GM12891 (cell line): Measurements from ENCODE around the gene ZSCAN18. TPM values are rescaled to one million over a fixed set of nuclear protein-coding genes. Genes with fewer than 3 reads are reported as not detected.
"Not testable (repeated sequence)": the region's sequence is repeated elsewhere in the genome, so short reads cannot be mapped to it uniquely, and the experiment has no call there.

ENCODE experiments used
- DNase-seq: peaks from one replicate; pipeline ENCODE4 v3.0.0; 2011; ENCODE audit warnings: low spot score; ENCODE audit not compliant: insufficient read length
- FAIRE-seq: peaks from 2 replicates; lab custom pipeline; 2011; peaks lifted over from hg19 to GRCh38; lab: Jason Lieb, UNC
- PAX5 ChIP-seq: IDR thresholded peaks from 2 replicates; pipeline ENCODE4 v1.6.1; 2011; ENCODE audit warnings: low read length, moderate library complexity, mild to moderate bottlenecking; ENCODE audit not compliant: insufficient read depth, severe bottlenecking
- POLR2A ChIP-seq: IDR thresholded peaks from 2 replicates; pipeline ENCODE4 v1.6.1; 2011; ENCODE audit warnings: low read depth, low read length, control low read depth
- POLR2AphosphoS5 ChIP-seq: IDR thresholded peaks from 2 replicates; pipeline ENCODE4 v1.6.1; 2011; ENCODE audit warnings: low read depth, low read length, control low read depth
- POU2F2 ChIP-seq: IDR thresholded peaks from 2 replicates; pipeline ENCODE4 v1.6.1; 2011; ENCODE audit warnings: low read depth, mild to moderate bottlenecking, control low read depth, low read length, moderate library complexity
- SPI1 ChIP-seq: IDR thresholded peaks from 2 replicates; pipeline ENCODE4 v1.6.1; 2011; ENCODE audit warnings: low read depth, low read length, control low read depth
- TAF1 ChIP-seq: IDR thresholded peaks from 2 replicates; pipeline ENCODE4 v1.6.1; 2011; ENCODE audit warnings: low read depth, low read length, control low read depth
- polyA plus RNA-seq: library from polyadenylated mRNA; unstranded; fragments of >200 nt; gene quantifications from one replicate; pipeline ENCODE4 v1.2.1, GENCODE V29; 2012; ENCODE audit warnings: low read depth, missing spikeins, inconsistent platforms; ENCODE audit not compliant: missing spikeins

ZSCAN18 gene
- polyA plus RNA-seq: 7.0 TPM

DNA sequence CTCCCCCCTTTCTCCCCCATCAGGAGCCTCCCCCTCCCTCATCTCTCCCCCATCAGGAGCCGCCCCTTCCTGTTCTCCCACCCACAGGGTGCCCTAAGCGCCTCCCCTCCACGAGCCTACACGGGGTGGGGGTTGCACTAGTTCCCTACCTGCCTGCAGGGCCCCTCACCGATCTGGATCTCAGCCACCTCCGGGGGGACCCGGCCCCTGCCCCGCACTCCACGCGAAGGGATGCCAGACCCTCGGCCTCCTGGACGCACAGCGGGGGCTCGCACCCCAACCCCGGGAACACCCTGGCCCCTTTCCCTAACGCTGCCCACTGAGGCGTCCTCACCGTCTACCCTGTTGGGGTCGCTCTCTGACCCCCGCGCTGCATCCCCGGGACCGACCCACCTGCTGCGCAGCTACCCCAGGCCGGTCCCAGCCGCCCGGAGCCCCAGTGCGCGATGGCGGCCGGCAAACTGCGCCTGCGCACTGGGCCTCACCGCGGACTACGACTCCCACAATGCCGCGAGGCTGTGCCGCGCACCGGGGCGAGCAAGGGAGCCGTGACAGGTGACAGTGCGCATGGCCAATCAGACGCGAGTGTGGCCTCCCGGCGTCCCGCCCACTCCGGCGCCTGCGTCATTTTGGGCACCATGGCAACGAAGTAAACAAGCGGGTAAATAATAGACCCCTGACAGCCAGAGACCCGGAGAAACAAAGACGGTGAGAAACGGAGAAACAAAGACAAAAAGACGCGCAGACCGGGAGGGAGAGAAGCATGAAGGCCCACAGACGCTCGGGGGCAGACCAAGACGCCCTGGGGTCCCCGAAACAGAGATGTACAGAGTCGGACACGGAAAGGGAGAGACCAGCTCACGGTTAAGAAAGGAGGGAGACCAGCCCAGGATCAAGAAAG lies at the start of gene ZSCAN18:
ZSCAN18 (minus strand) TSS at position 451 of the 901 bp plus-strand sequence. CDS start 7,964 bp downstream, outside the sequence.
- DNase-seq (peak; percentile 92), FAIRE-seq (peak; percentile 94)
- no peak for TF ChIP-seq POLR2A
- TF ChIP-seq SPI1: no peak
- TF ChIP-seq POU2F2: no peak
- TF ChIP-seq TAF1: no peak
- TF ChIP-seq POLR2AphosphoS5: no peak
- TF ChIP-seq PAX5: no peak

GRCh38 chr19:58147475-58147874 lies 49.4 kb upstream of the ZSCAN18 start:
- FAIRE-seq: not testable (repeated sequence)

GRCh38 chr19:58145849-58146248 lies 47.8 kb upstream of the ZSCAN18 start:
- FAIRE-seq: no peak
- DNase-seq: no peak
- TF ChIP-seq TAF1: no peak
- no peak for TF ChIP-seq SPI1
- TF ChIP-seq POU2F2: no peak
- no peak for TF ChIP-seq PAX5
- TF ChIP-seq POLR2AphosphoS5: no peak
- TF ChIP-seq POLR2A: no peak

More at GRCh38 chr19:58147475-58147874, 49.4 kb upstream of the ZSCAN18 start:
- DNase-seq: not testable (repeated sequence)

DNA sequence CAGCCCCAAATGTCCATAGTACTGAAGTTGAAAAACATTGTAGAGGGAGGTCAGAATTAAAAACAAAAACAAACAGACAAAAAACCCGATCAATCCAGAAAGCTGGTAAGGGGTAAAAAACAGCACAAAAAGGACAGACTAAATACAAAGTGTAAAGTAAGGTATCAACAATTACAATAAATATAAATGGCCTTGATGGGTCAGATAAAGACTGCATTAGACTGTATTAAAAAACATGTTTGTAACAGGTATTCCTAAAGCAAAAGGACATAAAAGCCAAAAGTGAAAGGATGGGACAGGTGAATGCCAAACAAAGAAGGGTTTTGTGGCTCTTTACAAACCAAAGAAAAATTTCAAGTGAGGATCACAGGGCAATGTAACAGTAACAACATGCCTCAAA lies 36.2 kb upstream of the ZSCAN18 start:
- DNase-seq (no peak), FAIRE-seq (no peak)
- TF ChIP-seq POLR2A (no peak), SPI1 (no peak), PAX5 (no peak), POU2F2 (no peak), POLR2AphosphoS5 (no peak), TAF1 (no peak)

- TF ChIP-seq POU2F2 (no peak), POLR2A (no peak), POLR2AphosphoS5 (no peak), PAX5 (no peak)
- no peak for FAIRE-seq
- DNase-seq: no peak
Observed at GRCh38 chr19:58129284-58129683, 31.3 kb upstream of the ZSCAN18 start.

DNA sequence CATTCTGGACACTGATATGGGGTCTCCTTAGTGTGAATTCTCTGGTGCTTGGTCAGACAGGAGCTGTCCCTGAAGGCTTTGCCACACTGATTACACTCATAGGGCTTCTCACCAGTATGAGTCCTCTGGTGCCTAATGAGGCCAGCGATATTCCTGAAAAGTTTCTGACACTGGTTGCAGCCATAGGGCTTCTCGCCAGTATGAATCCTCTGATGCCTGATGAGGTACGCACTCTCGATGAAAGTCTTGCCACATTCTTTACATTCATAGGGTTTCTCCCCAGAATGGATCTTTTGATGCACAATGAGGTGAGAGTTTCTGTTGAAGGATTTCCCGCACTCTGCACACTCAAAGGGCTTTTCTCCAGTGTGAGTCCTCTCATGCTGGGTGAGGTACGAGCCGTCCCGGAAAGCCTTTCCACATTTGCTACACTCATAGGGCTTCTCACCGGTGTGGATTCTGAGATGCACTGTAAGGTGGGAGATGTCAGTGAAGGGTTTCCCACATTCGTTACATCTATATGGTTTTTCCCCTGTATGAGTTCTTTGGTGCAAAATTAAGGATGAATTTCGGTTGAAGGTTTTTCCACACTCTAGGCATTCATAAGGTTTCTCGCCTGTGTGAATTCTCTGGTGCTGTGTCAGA lies 30.1 kb upstream of the ZSCAN18 start:
- no peak for DNase-seq
- no peak for TF ChIP-seq POU2F2
- no peak for TF ChIP-seq TAF1
- TF ChIP-seq PAX5: no peak
- no peak for FAIRE-seq

GRCh38 chr19:58123354-58123753 lies 25.3 kb upstream of the ZSCAN18 start:
- DNase-seq (no peak), FAIRE-seq (no peak)
- TF ChIP-seq TAF1 (no peak), POLR2AphosphoS5 (no peak), PAX5 (no peak), POU2F2 (no peak), SPI1 (no peak), POLR2A (no peak)

- FAIRE-seq (no peak), DNase-seq (no peak)
- TF ChIP-seq SPI1 (no peak), POU2F2 (no peak), TAF1 (no peak), POLR2AphosphoS5 (no peak), POLR2A (no peak), PAX5 (no peak)
Observed at GRCh38 chr19:58118979-58119733, 21.1 kb upstream of the ZSCAN18 start.
